SK-N-SH (cell line): ENCODE results near the gene LACTB. TPM values are rescaled to one million over a fixed set of nuclear protein-coding genes. Genes with fewer than 3 reads are reported as not detected.

Experiments used
- CTCF ChIA-PET: fragments of 300-600, 350-600 bp; formaldehyde crosslinking; extraction: SDS; loops from one replicate; lab custom pipeline; 2021; lab: Yijun Ruan, JAX
- POLR2A ChIA-PET: fragments of 350-600 bp; sonication (Branson Sonifier 250); formaldehyde crosslinking; extraction: SDS; loops from one replicate; lab custom pipeline; 2020; ENCODE audit warnings: antibody characterized with exemption, inconsistent platforms; lab: Yijun Ruan, JAX
- DNase-seq: peaks from one replicate; pipeline ENCODE4 v3.0.0; 2012
- H2AFZ ChIP-seq: fragments of 200-600 bp; sonication (generic); 2 replicates; pipeline ENCODE4 v1.8.1; 2016; ENCODE audit warnings: antibody characterized with exemption, mild to moderate bottlenecking, low read depth
- H3F3A ChIP-seq: fragments of 200-600 bp; sonication (generic); replicated peaks from 2 replicates; pipeline ENCODE3; 2016; ENCODE audit warnings: antibody characterized with exemption, mild to moderate bottlenecking; ENCODE audit not compliant: insufficient read depth
- H3K27ac ChIP-seq, 2 experiments: fragments of 200-500 bp in 1 of 2; fragments of 200-600 bp in 1 of 2; sonication (Bioruptor generic) in 1 of 2; sonication (generic), shearing (Covaris generic) in 1 of 2; 2 replicates each; pipeline versions ENCODE4 v1.5.1 to v1.6.1; 2014 to 2016; ENCODE audit warnings: low read depth in 2 of 2, inconsistent platforms in 1 of 2, low read length in 1 of 2, mild to moderate bottlenecking in 1 of 2, mixed read lengths in 1 of 2
- H3K27me3 ChIP-seq: fragments of 200-600 bp; sonication (generic), shearing (Covaris generic); 2 replicates; pipeline ENCODE4 v1.6.1; 2016; ENCODE audit warnings: mixed run types; ENCODE audit not compliant: insufficient read depth
- H3K36me3 ChIP-seq, 2 experiments: fragments of 200-500 bp in 1 of 2; fragments of 200-600 bp in 1 of 2; sonication (Bioruptor generic) in 1 of 2; sonication (generic) in 1 of 2; replicated peaks in 1 of 2; 2 replicates each; pipeline versions ENCODE3 to v1.5.1; 2014 to 2016; ENCODE audit warnings: low read length in 1 of 2, mild to moderate bottlenecking in 1 of 2; ENCODE audit not compliant: insufficient read depth in 2 of 2, control insufficient read depth in 1 of 2
- H3K4me1 ChIP-seq, 2 experiments: fragments of 200-500 bp in 1 of 2; fragments of 200-600 bp in 1 of 2; sonication (Bioruptor generic) in 1 of 2; sonication (generic), shearing (Covaris generic) in 1 of 2; 2 replicates each; pipeline versions ENCODE4 v1.5.1 to v1.6.1; 2014 to 2016; ENCODE audit warnings: low read depth in 1 of 2, low read length in 1 of 2, mixed run types in 1 of 2; ENCODE audit not compliant: insufficient read depth in 2 of 2, control insufficient read depth in 1 of 2
- H3K4me2 ChIP-seq: fragments of 200-600 bp; sonication (generic), shearing (Covaris generic); 2 replicates; pipeline ENCODE4 v1.6.1; 2017; ENCODE audit warnings: mixed run types
- H3K4me3 ChIP-seq, 2 experiments: fragments of 200-500 bp in 1 of 2; fragments of 200-600 bp in 1 of 2; sonication (Bioruptor generic) in 1 of 2; sonication (generic), shearing (Covaris generic) in 1 of 2; 2 replicates each; pipeline versions ENCODE4 v1.5.1 to v1.8.1; 2014 to 2016; ENCODE audit warnings: low read depth in 2 of 2, inconsistent platforms in 1 of 2, low read length in 1 of 2, mild to moderate bottlenecking in 1 of 2, mixed read lengths in 1 of 2, moderate library complexity in 1 of 2
- H3K79me2 ChIP-seq: fragments of 200-600 bp; sonication (generic); 2 replicates; pipeline ENCODE4 v1.8.1; 2017; ENCODE audit warnings: mild to moderate bottlenecking; ENCODE audit not compliant: insufficient read depth
- H3K9ac ChIP-seq: fragments of 200-600 bp; sonication (generic); 2 replicates; pipeline ENCODE4 v1.6.1; 2017; ENCODE audit warnings: mixed run types
- H3K9me2 ChIP-seq: fragments of 200-600 bp; sonication (generic); 2 replicates; pipeline ENCODE4 v1.6.1; 2017; ENCODE audit warnings: mixed run types
- H3K9me3 ChIP-seq: fragments of 200-600 bp; sonication (generic); 2 replicates; pipeline ENCODE4 v1.6.1; 2017; ENCODE audit warnings: mixed run types, mild to moderate bottlenecking, moderate library complexity
- H4K20me1 ChIP-seq: fragments of 200-600 bp; sonication (generic); 2 replicates; pipeline ENCODE4 v1.6.1; 2017; ENCODE audit warnings: mild to moderate bottlenecking, mixed run types; ENCODE audit not compliant: insufficient read depth
- CHD2 ChIP-seq: fragments of 150-350 bp; IDR thresholded peaks from 2 replicates; pipeline ENCODE4 v1.6.1; 2018; ENCODE audit warnings: low read length; ENCODE audit not compliant: partially characterized antibody
- FOSL2 ChIP-seq: IDR thresholded peaks from 2 replicates; pipeline ENCODE4 v1.4.0; 2012; ENCODE audit warnings: low read depth, mild to moderate bottlenecking, moderate library complexity, borderline replicate concordance
- FOXJ3 ChIP-seq: sonication (generic); formaldehyde crosslinking; IDR thresholded peaks from 2 replicates; pipeline ENCODE4 v1.5.1; 2020; ENCODE audit warnings: mild to moderate bottlenecking, missing genetic modification reagents
- GABPA ChIP-seq: IDR thresholded peaks from 2 replicates; pipeline ENCODE4 v1.4.0; 2012; ENCODE audit warnings: low read depth, mild to moderate bottlenecking
- GATA2 ChIP-seq: sonication (generic); formaldehyde crosslinking; IDR thresholded peaks from 2 replicates; pipeline ENCODE4 v1.5.0; 2020; ENCODE audit warnings: mild to moderate bottlenecking, missing genetic modification reagents
- JUND ChIP-seq: IDR thresholded peaks from 2 replicates; pipeline ENCODE4 v1.4.0; 2012
- MEF2A ChIP-seq: IDR thresholded peaks from 2 replicates; pipeline ENCODE4 v1.4.0; 2012; ENCODE audit warnings: low read depth, borderline replicate concordance
- MXI1 ChIP-seq: IDR thresholded peaks from 2 replicates; pipeline ENCODE4 v1.6.1; 2012; ENCODE audit warnings: mild to moderate bottlenecking, low read depth, low read length, improper control_type of control experiment
- RAD21 ChIP-seq: IDR thresholded peaks from 2 replicates; pipeline ENCODE4 v1.6.1; 2012; ENCODE audit warnings: mild to moderate bottlenecking, low read length
- RCOR1 ChIP-seq: fragments of 150-350 bp; IDR thresholded peaks from 2 replicates; pipeline ENCODE4 v1.6.1; 2017; ENCODE audit warnings: antibody characterized with exemption, low read length
- SIN3A ChIP-seq: IDR thresholded peaks from 2 replicates; pipeline ENCODE4 v1.6.1; 2012; ENCODE audit warnings: low read depth, mild to moderate bottlenecking, low read length, moderate library complexity, borderline replicate concordance
- TAF1 ChIP-seq: IDR thresholded peaks from 2 replicates; pipeline ENCODE4 v1.6.1; 2012; ENCODE audit warnings: low read depth, mild to moderate bottlenecking, low read length, moderate library complexity, borderline replicate concordance
- WGBS: methylation state at CpG from one replicate; pipeline ENCODE4 v1.1.6; 2017; ENCODE audit warnings: low lambda C conversion rate; 5-methylcytosine and 5-hydroxymethylcytosine counted together
- polyA plus RNA-seq, 3 experiments: library from polyadenylated mRNA; depleted of rRNA; stranded (reverse); fragments of >200 nt; gene quantifications; 2 replicates each; pipeline ENCODE4 v1.2.3, GENCODE V29; 2012
- TF ChIP-seq, protein P1 (sequence below): fragments of 150-350 bp; IDR thresholded peaks from 2 replicates; pipeline ENCODE4 v1.6.1; 2016; ENCODE audit warnings: mild to moderate bottlenecking, low read depth, low read length
- TF ChIP-seq, protein P2 (sequence below): IDR thresholded peaks from 2 replicates; pipeline ENCODE4 v1.4.0; 2012; ENCODE audit warnings: low read depth, borderline replicate concordance
- TF ChIP-seq, protein P3 (sequence below): IDR thresholded peaks from 2 replicates; pipeline ENCODE4 v1.6.1; 2012; ENCODE audit warnings: mild to moderate bottlenecking, low read depth, low read length, moderate library complexity
- TF ChIP-seq, protein P4 (sequence below): fragments of 150-350 bp; IDR thresholded peaks from 2 replicates; pipeline ENCODE4 v1.6.1; 2017; ENCODE audit warnings: antibody characterized with exemption, low read length, low read depth, borderline replicate concordance

LACTB gene
- polyA plus RNA-seq, 1 of the 3 experiments (the other 2 are of a cell fraction), result 23.3 TPM

DNA sequence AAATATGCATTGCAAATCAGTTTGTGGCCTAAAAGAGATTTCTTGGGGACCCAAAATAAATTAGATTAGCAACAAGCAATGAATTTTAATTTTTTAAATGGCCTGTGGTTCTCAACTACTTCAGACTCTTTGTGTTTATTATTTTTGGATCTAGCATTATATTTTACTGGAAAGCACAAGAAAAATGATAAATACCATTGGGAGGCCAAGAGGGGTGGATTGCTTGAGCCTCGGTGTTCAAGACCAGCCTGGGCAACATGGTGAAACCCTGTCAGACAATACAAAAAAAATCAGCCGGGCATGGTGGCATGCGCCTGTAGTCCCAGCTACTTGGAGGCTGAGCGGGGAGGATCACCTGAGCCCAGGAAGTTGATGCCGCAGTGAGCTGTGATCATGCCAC lies 13.6 kb downstream of the LACTB start:
- TF ChIP-seq TAF1 (no peak), FOSL2 (no peak), SIN3A (no peak), RAD21 (no peak), MXI1 (no peak), MEF2A (no peak), GABPA (no peak), GATA2 (CRISPR knock-in tag) (no peak), CHD2 (no peak), FOXJ3 (CRISPR knock-in tag) (no peak), JUND (no peak), RCOR1 (no peak)
- TF ChIP-seq, protein P1, sequence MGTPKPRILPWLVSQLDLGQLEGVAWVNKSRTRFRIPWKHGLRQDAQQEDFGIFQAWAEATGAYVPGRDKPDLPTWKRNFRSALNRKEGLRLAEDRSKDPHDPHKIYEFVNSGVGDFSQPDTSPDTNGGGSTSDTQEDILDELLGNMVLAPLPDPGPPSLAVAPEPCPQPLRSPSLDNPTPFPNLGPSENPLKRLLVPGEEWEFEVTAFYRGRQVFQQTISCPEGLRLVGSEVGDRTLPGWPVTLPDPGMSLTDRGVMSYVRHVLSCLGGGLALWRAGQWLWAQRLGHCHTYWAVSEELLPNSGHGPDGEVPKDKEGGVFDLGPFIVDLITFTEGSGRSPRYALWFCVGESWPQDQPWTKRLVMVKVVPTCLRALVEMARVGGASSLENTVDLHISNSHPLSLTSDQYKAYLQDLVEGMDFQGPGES, result no peak
- TF ChIP-seq, protein P2, sequence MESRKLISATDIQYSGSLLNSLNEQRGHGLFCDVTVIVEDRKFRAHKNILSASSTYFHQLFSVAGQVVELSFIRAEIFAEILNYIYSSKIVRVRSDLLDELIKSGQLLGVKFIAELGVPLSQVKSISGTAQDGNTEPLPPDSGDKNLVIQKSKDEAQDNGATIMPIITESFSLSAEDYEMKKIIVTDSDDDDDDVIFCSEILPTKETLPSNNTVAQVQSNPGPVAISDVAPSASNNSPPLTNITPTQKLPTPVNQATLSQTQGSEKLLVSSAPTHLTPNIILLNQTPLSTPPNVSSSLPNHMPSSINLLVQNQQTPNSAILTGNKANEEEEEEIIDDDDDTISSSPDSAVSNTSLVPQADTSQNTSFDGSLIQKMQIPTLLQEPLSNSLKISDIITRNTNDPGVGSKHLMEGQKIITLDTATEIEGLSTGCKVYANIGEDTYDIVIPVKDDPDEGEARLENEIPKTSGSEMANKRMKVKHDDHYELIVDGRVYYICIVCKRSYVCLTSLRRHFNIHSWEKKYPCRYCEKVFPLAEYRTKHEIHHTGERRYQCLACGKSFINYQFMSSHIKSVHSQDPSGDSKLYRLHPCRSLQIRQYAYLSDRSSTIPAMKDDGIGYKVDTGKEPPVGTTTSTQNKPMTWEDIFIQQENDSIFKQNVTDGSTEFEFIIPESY, result no peak
- TF ChIP-seq, protein P3, sequence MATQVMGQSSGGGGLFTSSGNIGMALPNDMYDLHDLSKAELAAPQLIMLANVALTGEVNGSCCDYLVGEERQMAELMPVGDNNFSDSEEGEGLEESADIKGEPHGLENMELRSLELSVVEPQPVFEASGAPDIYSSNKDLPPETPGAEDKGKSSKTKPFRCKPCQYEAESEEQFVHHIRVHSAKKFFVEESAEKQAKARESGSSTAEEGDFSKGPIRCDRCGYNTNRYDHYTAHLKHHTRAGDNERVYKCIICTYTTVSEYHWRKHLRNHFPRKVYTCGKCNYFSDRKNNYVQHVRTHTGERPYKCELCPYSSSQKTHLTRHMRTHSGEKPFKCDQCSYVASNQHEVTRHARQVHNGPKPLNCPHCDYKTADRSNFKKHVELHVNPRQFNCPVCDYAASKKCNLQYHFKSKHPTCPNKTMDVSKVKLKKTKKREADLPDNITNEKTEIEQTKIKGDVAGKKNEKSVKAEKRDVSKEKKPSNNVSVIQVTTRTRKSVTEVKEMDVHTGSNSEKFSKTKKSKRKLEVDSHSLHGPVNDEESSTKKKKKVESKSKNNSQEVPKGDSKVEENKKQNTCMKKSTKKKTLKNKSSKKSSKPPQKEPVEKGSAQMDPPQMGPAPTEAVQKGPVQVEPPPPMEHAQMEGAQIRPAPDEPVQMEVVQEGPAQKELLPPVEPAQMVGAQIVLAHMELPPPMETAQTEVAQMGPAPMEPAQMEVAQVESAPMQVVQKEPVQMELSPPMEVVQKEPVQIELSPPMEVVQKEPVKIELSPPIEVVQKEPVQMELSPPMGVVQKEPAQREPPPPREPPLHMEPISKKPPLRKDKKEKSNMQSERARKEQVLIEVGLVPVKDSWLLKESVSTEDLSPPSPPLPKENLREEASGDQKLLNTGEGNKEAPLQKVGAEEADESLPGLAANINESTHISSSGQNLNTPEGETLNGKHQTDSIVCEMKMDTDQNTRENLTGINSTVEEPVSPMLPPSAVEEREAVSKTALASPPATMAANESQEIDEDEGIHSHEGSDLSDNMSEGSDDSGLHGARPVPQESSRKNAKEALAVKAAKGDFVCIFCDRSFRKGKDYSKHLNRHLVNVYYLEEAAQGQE, result no peak
- TF ChIP-seq, protein P4, sequence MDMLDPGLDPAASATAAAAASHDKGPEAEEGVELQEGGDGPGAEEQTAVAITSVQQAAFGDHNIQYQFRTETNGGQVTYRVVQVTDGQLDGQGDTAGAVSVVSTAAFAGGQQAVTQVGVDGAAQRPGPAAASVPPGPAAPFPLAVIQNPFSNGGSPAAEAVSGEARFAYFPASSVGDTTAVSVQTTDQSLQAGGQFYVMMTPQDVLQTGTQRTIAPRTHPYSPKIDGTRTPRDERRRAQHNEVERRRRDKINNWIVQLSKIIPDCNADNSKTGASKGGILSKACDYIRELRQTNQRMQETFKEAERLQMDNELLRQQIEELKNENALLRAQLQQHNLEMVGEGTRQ, result no peak
- TF ChIP-seq, all 33 proteins: peak for 0
- Histone ChIP-seq H3K9me3 (no peaks in the 10 kb centered on the region), H3F3A (peaks cover 50% of the 10 kb centered on the region), H2AFZ (no peak overlapping the region), H3K27ac (peak overlapping the region; percentile 20 to 91; a peak in 3 of 4 replicates), H3K9ac (peak overlapping the region; percentile 43; the same call in 1 of the 2 replicates), H3K4me3 (no peak overlapping the region), H3K79me2 (peaks cover 20% of the 10 kb centered on the region; the same call in 1 of the 2 replicates), H3K9me2 (no peaks in the 10 kb centered on the region), H3K4me2 (peak overlapping the region; percentile 42), H3K36me3 (peaks cover 0 to 22% of the 10 kb centered on the region in 2 experiments), H3K4me1 (peaks cover 0 to 33% of the 10 kb centered on the region in 2 experiments; a peak in 2 of 4 replicates), H3K27me3 (no peaks in the 10 kb centered on the region), H4K20me1 (no peaks in the 10 kb centered on the region)
- DNase-seq, result no peak
- WGBS, result 98% methylated on average over 5 of the region's 5 CpGs
- POLR2A ChIA-PET, result interaction anchor here (0.7 to 1.1 kb wide), 2 partner anchors 12 to 463 kb away, joined by 3 to 5 read pairs; no protein-coding TSS in a partner anchor
- CTCF ChIA-PET, result interaction anchor here (0.9 kb wide), 1 partner anchor 269 kb away, joined by 3 read pairs; no protein-coding TSS in a partner anchor
